GM18868 (cell line): ENCODE data around the gene EPHA3.

Experiments
- ATAC-seq: cut with Tn5 transposase; IDR thresholded peaks from one replicate; pipeline ENCODE4 v1.9.1; 2021; ENCODE audit warnings: mild to moderate bottlenecking, moderate library complexity; ENCODE audit not compliant: unreplicated experiment

Gene EPHA3

GRCh38 chr3:89144080-89144479, 36.7 kb downstream of the EPHA3 start:
- no peak for ATAC-seq

GRCh38 chr3:89145995-89146394, 38.6 kb downstream of the EPHA3 start:
- no peak for ATAC-seq

- no peak for ATAC-seq
Observed at GRCh38 chr3:89154416-89154815, 47.0 kb downstream of the EPHA3 start.

- ATAC-seq, result no peak
Observed at GRCh38 chr3:89155811-89156210, 48.4 kb downstream of the EPHA3 start.

- no peak for ATAC-seq
Observed at GRCh38 chr3:89157575-89157974, 50.2 kb downstream of the EPHA3 start.

- ATAC-seq, result no peak
Observed at GRCh38 chr3:89159605-89160004, 52.2 kb downstream of the EPHA3 start.

- no peak for ATAC-seq
Observed at GRCh38 chr3:89164774-89165173, 57.4 kb downstream of the EPHA3 start.

- no peak for ATAC-seq
Observed at GRCh38 chr3:89165636-89166263, 58.3 kb downstream of the EPHA3 start.

GRCh38 chr3:89171687-89172545, 64.5 kb downstream of the EPHA3 start:
- ATAC-seq, result no peak

- no peak for ATAC-seq
Observed at GRCh38 chr3:89173546-89173945, 66.1 kb downstream of the EPHA3 start.

- ATAC-seq, result peak; percentile 93
Observed at GRCh38 chr3:89179355-89180001, 72.1 kb downstream of the EPHA3 start.

GRCh38 chr3:89180334-89180733, 72.9 kb downstream of the EPHA3 start:
- peak; percentile 39 for ATAC-seq

- no peak for ATAC-seq
Observed at GRCh38 chr3:89182056-89182455, 74.6 kb downstream of the EPHA3 start.

GRCh38 chr3:89184151-89184995, 77.0 kb downstream of the EPHA3 start:
- ATAC-seq, result no peak

- ATAC-seq, result no peak
Observed at GRCh38 chr3:89186456-89186855, 79.0 kb downstream of the EPHA3 start.

GRCh38 chr3:89198591-89198990, 91.2 kb downstream of the EPHA3 start:
- no peak for ATAC-seq

- ATAC-seq, result no peak
Observed at GRCh38 chr3:89212619-89213018, 105.2 kb downstream of the EPHA3 start.

GRCh38 chr3:89216016-89216739, 108.8 kb downstream of the EPHA3 start:
- no peak for ATAC-seq

GRCh38 chr3:89217148-89217685, 109.8 kb downstream of the EPHA3 start:
- ATAC-seq, result no peak

GRCh38 chr3:89221924-89222323, 114.5 kb downstream of the EPHA3 start:
- ATAC-seq, result no peak
